Upper lobe of right lung (tissue), 1 donor: ENCODE data around the gene DDX49. TPM values are rescaled to one million over a fixed set of nuclear protein-coding genes. Genes with fewer than 3 reads are reported as not detected.
A peak's percentile ranks its signal among the peaks of the same experiment; 100 is the strongest.

Experiments used
- ATAC-seq: fragments of 200-7000 bp; cut with Tn5 transposase; one replicate; pipeline ENCODE4 v1.9.1; 2020; ENCODE audit warnings: mild to moderate bottlenecking, moderate library complexity
- DNase-seq: peaks from one replicate; pipeline ENCODE4 v3.0.0-alpha.2; 2020
- H3K27ac ChIP-seq: fragments of 200-600 bp; one replicate; pipeline ENCODE4 v1.8.0; 2022
- H3K27me3 ChIP-seq: fragments of 200-600 bp; one replicate; pipeline ENCODE4 v1.8.0; 2022; ENCODE audit warnings: mild to moderate bottlenecking
- H3K36me3 ChIP-seq: fragments of 200-600 bp; one replicate; pipeline ENCODE4 v1.8.0; 2022
- H3K4me1 ChIP-seq: fragments of 200-600 bp; one replicate; pipeline ENCODE4 v1.8.0; 2022
- H3K4me3 ChIP-seq: fragments of 200-600 bp; one replicate; pipeline ENCODE4 v1.8.0; 2022; ENCODE audit warnings: mild to moderate bottlenecking
- H3K9me3 ChIP-seq: fragments of 200-600 bp; one replicate; pipeline ENCODE4 v1.8.0; 2022
- CTCF ChIP-seq: fragments of 200-600 bp; IDR thresholded peaks from one replicate; pipeline ENCODE4 v1.8.0; 2022; ENCODE audit warnings: antibody characterized with exemption
- intact Hi-C: fragments of 100-400 bp; cut with DNase I; formaldehyde crosslinking; loops from one replicate; pipeline ENCODE4 v1.11.0; 2022
- total RNA-seq: library from RNA; stranded (reverse); fragmentation: NEBNext Ultra II Directional; extraction: Animal tissue kit (Norgen Biotek cat#: 25700); gene quantifications from one replicate; pipeline ENCODE4 v1.2.1, GENCODE V29; 2021
- donor health status: DM: no; HTN: yes; CAD: no; lungs with severe emphysema.

DDX49 gene
- total RNA-seq, 1 donor from 2014 or later: 45.9 TPM

GRCh38 chr19:18920400-18920799 is 885 bp downstream of the DDX49 start:
- H3K4me1 ChIP-seq: peaks cover 23% of the 10 kb centered on the region
- no peaks in the 10 kb centered on the region for H3K27me3 ChIP-seq
- peaks cover 47% of the 10 kb centered on the region for H3K36me3 ChIP-seq
- DNase-seq (no peak), ATAC-seq (no peak)
- TF ChIP-seq CTCF: no peak
- H3K27ac ChIP-seq: no peak overlapping the region
- no peaks in the 10 kb centered on the region for H3K9me3 ChIP-seq
- intact Hi-C loops: no loop called here
- peak overlapping the region; percentile 88 for H3K4me3 ChIP-seq

GRCh38 chr19:18921593-18921992 is 2.1 kb downstream of the DDX49 start:
- Histone ChIP-seq H3K9me3 (no peaks in the 10 kb centered on the region), H3K36me3 (peaks cover 53% of the 10 kb centered on the region), H3K4me3 (no peak overlapping the region), H3K27ac (no peak overlapping the region), H3K27me3 (no peaks in the 10 kb centered on the region), H3K4me1 (peaks cover 23% of the 10 kb centered on the region)
- DNase-seq (no peak), ATAC-seq (no peak)
- intact Hi-C loops: no loop called here
- no peak for TF ChIP-seq CTCF

- intact Hi-C loops: no loop called here
- Histone ChIP-seq H3K27ac (no peak overlapping the region), H3K36me3 (peaks cover 55% of the 10 kb centered on the region), H3K4me3 (no peak overlapping the region), H3K9me3 (no peaks in the 10 kb centered on the region), H3K4me1 (peaks cover 20% of the 10 kb centered on the region), H3K27me3 (no peaks in the 10 kb centered on the region)
- no peak for TF ChIP-seq CTCF
- ATAC-seq (no peak), DNase-seq (no peak)
Measured at GRCh38 chr19:18922228-18922985, 2.9 kb downstream of the DDX49 start.

GRCh38 chr19:18924684-18925213 is 5.2 kb downstream of the DDX49 start:
- peaks cover 9% of the 10 kb centered on the region for H3K4me1 ChIP-seq
- H3K9me3 ChIP-seq: no peaks in the 10 kb centered on the region
- no peak for TF ChIP-seq CTCF
- no peak for ATAC-seq
- H3K27ac ChIP-seq: no peak overlapping the region
- intact Hi-C loops: no loop called here
- H3K4me3 ChIP-seq: no peak overlapping the region
- no peak for DNase-seq
- no peaks in the 10 kb centered on the region for H3K27me3 ChIP-seq
- peaks cover 71% of the 10 kb centered on the region for H3K36me3 ChIP-seq

- no peak for DNase-seq
- H3K27ac ChIP-seq: no peak overlapping the region
- no peaks in the 10 kb centered on the region for H3K4me1 ChIP-seq
- intact Hi-C loops: no loop called here
- peaks cover 50% of the 10 kb centered on the region for H3K36me3 ChIP-seq
- no peak for ATAC-seq
- H3K4me3 ChIP-seq: no peak overlapping the region
- no peaks in the 10 kb centered on the region for H3K27me3 ChIP-seq
- no peak for TF ChIP-seq CTCF
- no peaks in the 10 kb centered on the region for H3K9me3 ChIP-seq
Measured at GRCh38 chr19:18928018-18928805, 8.7 kb downstream of the DDX49 start.
